Hair follicle dermal papilla cell (primary cell): ENCODE data around the gene KLHL26. TPM values are rescaled to one million over a fixed set of nuclear protein-coding genes. Genes with fewer than 3 reads are reported as not detected.

ENCODE experiments used
- small RNA-seq: library from RNA; depleted of rRNA; stranded (forward); fragments of <200 nt; gene quantifications from one replicate; pipeline ENCODE3, GENCODE V24; 2012
- total RNA-seq: library from RNA; depleted of rRNA; stranded (reverse); fragments of >200 nt; gene quantifications from 2 replicates; pipeline ENCODE4 v1.2.3, GENCODE V29; 2012

Gene KLHL26, protein sequence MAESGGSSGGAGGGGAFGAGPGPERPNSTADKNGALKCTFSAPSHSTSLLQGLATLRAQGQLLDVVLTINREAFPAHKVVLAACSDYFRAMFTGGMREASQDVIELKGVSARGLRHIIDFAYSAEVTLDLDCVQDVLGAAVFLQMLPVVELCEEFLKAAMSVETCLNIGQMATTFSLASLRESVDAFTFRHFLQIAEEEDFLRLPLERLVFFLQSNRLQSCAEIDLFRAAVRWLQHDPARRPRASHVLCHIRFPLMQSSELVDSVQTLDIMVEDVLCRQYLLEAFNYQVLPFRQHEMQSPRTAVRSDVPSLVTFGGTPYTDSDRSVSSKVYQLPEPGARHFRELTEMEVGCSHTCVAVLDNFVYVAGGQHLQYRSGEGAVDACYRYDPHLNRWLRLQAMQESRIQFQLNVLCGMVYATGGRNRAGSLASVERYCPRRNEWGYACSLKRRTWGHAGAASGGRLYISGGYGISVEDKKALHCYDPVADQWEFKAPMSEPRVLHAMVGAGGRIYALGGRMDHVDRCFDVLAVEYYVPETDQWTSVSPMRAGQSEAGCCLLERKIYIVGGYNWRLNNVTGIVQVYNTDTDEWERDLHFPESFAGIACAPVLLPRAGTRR
- total RNA-seq = 4.4 TPM in 2 replicates

DNA sequence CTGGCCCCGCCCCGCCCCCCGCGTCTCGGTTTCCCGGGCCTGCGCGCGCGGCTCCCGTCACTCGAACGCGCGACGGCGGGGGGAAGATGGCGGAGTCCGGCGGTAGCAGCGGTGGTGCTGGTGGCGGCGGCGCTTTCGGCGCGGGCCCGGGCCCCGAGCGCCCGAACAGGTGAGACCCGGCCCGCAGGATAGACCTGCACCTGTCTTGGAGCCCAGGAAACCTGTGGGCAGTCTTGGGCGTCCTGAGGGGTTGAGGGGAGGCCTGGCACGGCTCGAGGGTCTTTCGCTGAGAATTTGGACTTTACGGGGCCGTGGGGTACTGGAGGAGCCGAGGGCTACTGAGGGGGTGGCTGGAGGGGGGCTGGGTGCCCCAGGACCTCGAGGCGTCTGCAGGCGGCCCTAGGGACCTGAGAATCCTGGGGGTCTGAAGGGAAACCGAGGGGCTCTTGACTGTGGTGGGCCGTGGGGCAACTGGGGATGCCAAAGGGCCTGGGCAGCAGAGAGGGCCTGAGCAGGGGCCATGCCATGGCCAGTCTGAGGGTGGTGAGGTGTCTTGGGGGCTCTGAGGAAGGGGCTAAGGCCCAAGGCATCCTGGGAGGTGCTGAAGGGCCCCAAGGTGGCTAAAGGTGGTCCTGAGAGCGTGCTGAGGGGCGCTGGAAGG, at the start of gene KLHL26:
KLHL26 (plus strand) TSS at position 60 of the 661 bp plus-strand sequence; CDS start at position 87, 27 bp downstream.

GRCh38 chr19:18588611-18589379, 48.0 kb upstream of the KLHL26 start, which contains the start of gene REX1BD:
REX1BD (plus strand) TSS chr19:18588798; CDS start chr19:18588802, 4 bp downstream.

DNA sequence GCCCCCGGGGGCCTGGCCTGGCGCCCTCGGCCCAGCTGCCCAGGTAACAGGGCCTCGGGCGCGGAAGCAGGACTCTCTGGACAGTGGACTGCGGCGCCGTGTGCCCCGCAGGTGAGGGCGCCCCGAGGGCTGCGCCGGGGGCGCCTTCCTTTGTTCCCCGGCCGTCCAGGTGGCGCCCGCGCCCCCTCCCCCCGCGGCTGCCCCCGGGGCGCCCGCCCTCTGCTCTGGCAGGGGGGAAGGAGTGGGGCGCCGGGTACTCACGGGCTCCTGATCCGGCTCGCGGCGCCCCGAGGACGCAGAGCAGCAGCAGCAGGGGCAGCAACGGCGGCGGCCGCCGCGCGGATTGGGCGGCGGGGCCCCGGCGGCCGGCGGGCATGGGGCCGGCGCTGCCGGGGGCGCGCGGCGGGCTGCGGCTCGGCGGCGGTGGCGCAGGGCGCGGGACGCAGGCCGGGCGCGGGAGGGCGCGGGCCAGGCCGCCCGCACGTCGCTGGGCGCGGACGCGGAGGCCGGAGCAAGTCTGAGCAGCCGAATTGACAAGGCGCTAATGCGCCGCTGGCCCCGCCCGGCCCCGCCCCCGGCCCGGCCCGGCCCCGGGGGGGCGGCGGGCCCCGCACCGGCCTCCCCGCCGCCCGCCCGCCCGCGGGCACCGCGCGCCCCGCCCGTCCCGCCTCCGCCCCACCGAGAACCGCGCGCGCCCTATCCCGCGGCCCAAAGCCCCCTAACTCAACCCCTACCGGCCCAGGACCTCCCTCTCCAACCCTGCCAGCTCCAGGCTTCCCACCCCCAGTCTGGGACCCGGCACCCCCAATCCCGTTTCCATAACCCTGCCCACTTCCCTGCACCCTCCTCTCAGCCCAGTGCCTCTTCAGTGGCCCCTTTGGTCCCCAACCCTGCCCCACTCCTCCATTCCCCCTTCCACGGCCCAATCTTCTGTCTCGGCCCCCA, 30.3 kb upstream of the KLHL26 start, which contains the start of gene CRLF1:
CRLF1 (minus strand) TSS at position 519 of the 945 bp plus-strand sequence; CDS start at position 376, 143 bp downstream.

GRCh38 chr19:18612772-18613588, 23.8 kb upstream of the KLHL26 start, which contains the start of gene TMEM59L:
TMEM59L (plus strand) TSS chr19:18612870; CDS start chr19:18612959, 89 bp downstream.

DNA sequence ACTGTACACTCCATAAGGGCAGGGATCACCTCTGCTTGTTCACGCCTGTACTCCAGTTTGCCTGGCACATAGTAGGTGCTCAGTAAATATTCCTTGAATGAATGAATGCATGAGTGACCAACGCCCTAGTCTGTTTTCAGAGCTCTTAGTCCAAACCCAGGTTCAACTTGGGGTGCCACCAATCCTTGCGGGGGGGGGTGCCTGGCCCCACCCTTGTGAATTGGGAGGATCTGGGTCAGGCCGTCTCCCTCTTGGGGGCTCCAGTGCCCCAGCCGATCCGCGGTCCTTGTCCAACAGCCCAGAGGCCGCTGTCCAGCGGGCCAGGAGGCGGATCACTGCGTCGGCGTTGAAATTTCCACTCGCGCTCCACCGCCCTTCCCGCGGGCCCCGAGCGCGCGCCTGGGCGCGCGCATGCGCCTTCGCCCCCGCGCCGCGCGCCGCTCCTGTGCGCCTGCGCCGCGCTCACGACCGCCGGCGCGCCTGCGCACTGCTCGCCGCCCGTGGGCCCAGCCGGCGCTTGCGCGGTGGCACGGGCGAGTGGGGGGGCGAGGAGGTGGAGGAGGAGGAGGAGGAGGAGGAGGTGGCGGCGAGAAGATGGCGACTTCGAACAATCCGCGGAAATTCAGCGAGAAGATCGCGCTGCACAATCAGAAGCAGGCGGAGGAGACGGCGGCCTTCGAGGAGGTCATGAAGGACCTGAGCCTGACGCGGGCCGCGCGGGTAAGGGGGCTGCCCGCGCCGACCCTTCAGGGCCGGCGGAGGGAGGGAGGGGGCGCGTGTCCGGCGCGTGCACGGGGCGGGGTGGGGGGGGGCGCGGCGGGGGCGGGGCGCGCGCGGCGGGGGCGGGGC, 46.5 kb downstream of the KLHL26 start, which contains the start of gene CRTC1:
CRTC1 (plus strand) TSS at position 572 of the 849 bp plus-strand sequence; CDS start at position 595, 23 bp downstream.

Small RNAs within 50 kb of the gene (small RNA-seq; reads per million reads assigned to genes)
- not detected for gene RN7SL155P

Other genes starting within 250 kb of the KLHL26 start
- not detected in 2 replicates for gene LRRC25, start 239.4 kb upstream of the KLHL26 start, total RNA-seq
- 96.4 and 97.5 TPM in 2 replicates for gene SSBP4, start 217.6 kb upstream of the KLHL26 start, total RNA-seq
- gene ISYNA1, start 198.9 kb upstream of the KLHL26 start, total RNA-seq = 13.7 and 15.1 TPM in 2 replicates
- 25.4 and 26.4 TPM in 2 replicates for gene ELL, start 115.0 kb upstream of the KLHL26 start, total RNA-seq
- gene FKBP8, start 93.5 kb upstream of the KLHL26 start, total RNA-seq = 350 and 428 TPM in 2 replicates
- gene KXD1, start 79.2 kb upstream of the KLHL26 start, total RNA-seq = 90.2 and 99.0 TPM in 2 replicates
- 485 and 741 TPM in 2 replicates for gene UBA52, start 65.2 kb upstream of the KLHL26 start, total RNA-seq
- 32.5 and 34.6 TPM in 2 replicates for gene REX1BD, start 48.2 kb upstream of the KLHL26 start, total RNA-seq
- 0.36 and 0.49 TPM in 2 replicates for gene CRLF1, start 30.2 kb upstream of the KLHL26 start, total RNA-seq
- not detected in 2 replicates for gene TMEM59L, start 24.2 kb upstream of the KLHL26 start, total RNA-seq
- gene CRTC1, start 46.7 kb downstream of the KLHL26 start, total RNA-seq = 3.6 and 4.4 TPM in 2 replicates
- gene COMP, start 154.3 kb downstream of the KLHL26 start, total RNA-seq = 0.32 and 0.49 TPM in 2 replicates
- gene UPF1, start 194.9 kb downstream of the KLHL26 start, total RNA-seq = 61.6 and 84.5 TPM in 2 replicates